OCI-LY1 (cell line): ENCODE results near the gene FAM156A.

Experiments
- EZH2 ChIP-seq: fragments of 200-600 bp; sonication (generic), shearing (Covaris generic); IDR thresholded peaks from 2 replicates; pipeline ENCODE4 v1.8.0; 2017; ENCODE audit warnings: borderline replicate concordance, mixed run types, mild to moderate bottlenecking, antibody characterized with exemption, low read length, moderate library complexity, mixed read lengths
- TF ChIP-seq, protein P1 (sequence below): fragments of 200-600 bp; sonication (generic), shearing (Covaris generic); IDR thresholded peaks from 2 replicates; pipeline ENCODE4 v1.5.1; 2017; ENCODE audit warnings: mild to moderate bottlenecking, antibody characterized with exemption, low read length, moderate library complexity, mixed read lengths

DNA sequence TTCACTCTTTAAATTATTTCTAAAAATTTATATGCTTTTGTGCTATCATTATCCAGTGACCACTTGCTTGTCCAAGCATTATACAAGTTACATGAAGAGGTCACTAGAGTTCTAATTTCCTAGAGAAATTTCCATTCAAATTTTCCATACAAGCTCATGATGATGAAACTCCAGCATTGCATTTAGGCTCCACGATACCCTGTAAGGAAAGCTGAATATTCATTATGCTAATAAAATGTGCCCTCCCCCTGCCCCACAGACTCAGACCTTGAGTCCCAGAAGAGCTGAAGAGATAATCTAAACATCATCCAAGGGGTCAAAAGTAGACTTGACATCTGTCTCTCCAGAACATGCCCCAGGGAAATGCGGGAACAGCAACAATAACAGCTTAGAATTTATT lies 19.6 kb upstream of the FAM156A start:
- no peak for TF ChIP-seq EZH2
- TF ChIP-seq, protein P1, sequence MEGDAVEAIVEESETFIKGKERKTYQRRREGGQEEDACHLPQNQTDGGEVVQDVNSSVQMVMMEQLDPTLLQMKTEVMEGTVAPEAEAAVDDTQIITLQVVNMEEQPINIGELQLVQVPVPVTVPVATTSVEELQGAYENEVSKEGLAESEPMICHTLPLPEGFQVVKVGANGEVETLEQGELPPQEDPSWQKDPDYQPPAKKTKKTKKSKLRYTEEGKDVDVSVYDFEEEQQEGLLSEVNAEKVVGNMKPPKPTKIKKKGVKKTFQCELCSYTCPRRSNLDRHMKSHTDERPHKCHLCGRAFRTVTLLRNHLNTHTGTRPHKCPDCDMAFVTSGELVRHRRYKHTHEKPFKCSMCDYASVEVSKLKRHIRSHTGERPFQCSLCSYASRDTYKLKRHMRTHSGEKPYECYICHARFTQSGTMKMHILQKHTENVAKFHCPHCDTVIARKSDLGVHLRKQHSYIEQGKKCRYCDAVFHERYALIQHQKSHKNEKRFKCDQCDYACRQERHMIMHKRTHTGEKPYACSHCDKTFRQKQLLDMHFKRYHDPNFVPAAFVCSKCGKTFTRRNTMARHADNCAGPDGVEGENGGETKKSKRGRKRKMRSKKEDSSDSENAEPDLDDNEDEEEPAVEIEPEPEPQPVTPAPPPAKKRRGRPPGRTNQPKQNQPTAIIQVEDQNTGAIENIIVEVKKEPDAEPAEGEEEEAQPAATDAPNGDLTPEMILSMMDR = no peak
